Sigmoid colon (tissue), 7 donors: ENCODE measurements around the gene MRPS35. TPM values are rescaled to one million over a fixed set of nuclear protein-coding genes. Genes with fewer than 3 reads are reported as not detected.

ENCODE experiments used
- DNase-seq: peaks from one replicate; pipeline ENCODE4 v3.0.0-alpha.2; 2019
- H3K27ac ChIP-seq, 4 donors: fragments of 200-600 bp; sonication (generic); one replicate each; pipeline ENCODE4 v1.5.1; 2016 to 2019; ENCODE audit warnings: mild to moderate bottlenecking in 1 of 4
- H3K27me3 ChIP-seq, 3 donors: fragments of 200-600 bp; sonication (generic); one replicate each; pipeline ENCODE4 v1.5.1; 2019; ENCODE audit warnings: mild to moderate bottlenecking in 1 of 3
- H3K36me3 ChIP-seq, 4 donors: fragments of 200-600 bp; sonication (generic); one replicate each; pipeline ENCODE4 v1.5.1; 2016 to 2019
- H3K4me1 ChIP-seq, 4 donors: fragments of 200-600 bp; sonication (generic); one replicate each; pipeline ENCODE4 v1.5.1; 2017 to 2019
- H3K4me3 ChIP-seq, 4 donors: fragments of 200-600 bp; sonication (generic); one replicate each; pipeline ENCODE4 v1.5.1; 2017 to 2019; ENCODE audit warnings: mild to moderate bottlenecking in 2 of 4, moderate library complexity in 1 of 4
- H3K9me3 ChIP-seq, 4 donors: fragments of 200-600 bp in 3 of 4; sonication (generic) in 3 of 4; one replicate each; pipeline versions ENCODE4 v1.5.1 to v1.6.1; 2013 to 2019
- CTCF ChIP-seq, 4 experiments: fragments of 450-650 bp in 3 of 4; fragments of 200-600 bp in 1 of 4; IDR thresholded peaks; one replicate each; pipeline ENCODE4 v1.5.1; 2016 to 2019; ENCODE audit warnings: antibody characterized with exemption in 4 of 4, mild to moderate bottlenecking in 3 of 4, moderate library complexity in 2 of 4
- EP300 ChIP-seq, 4 donors: sonication (generic); formaldehyde crosslinking; IDR thresholded peaks; one replicate each; pipeline ENCODE4 v1.6.1; 2017; ENCODE audit warnings: antibody characterized with exemption in 4 of 4
- POLR2A ChIP-seq, 2 donors: fragments of 450-650 bp; IDR thresholded peaks; one replicate each; pipeline ENCODE4 v1.6.1; 2016; ENCODE audit warnings: antibody characterized with exemption in 2 of 2, mild to moderate bottlenecking in 2 of 2, moderate library complexity in 2 of 2
- POLR2AphosphoS5 ChIP-seq, 4 donors: sonication (generic); formaldehyde crosslinking; IDR thresholded peaks; one replicate each; pipeline ENCODE4 v1.6.1; 2017; ENCODE audit warnings: antibody characterized with exemption in 4 of 4
- WGBS, 2 donors: extraction: QIAGEN DNeasy Blood & Tissue Kit; methylation state at CpG; one replicate each; pipeline ENCODE4 v1.1.7; 2013; 5-methylcytosine and 5-hydroxymethylcytosine counted together
- intact Hi-C: fragments of 100-400 bp; cut with DNase I; formaldehyde crosslinking; loops from one replicate; pipeline ENCODE4 v1.15.1; 2023
- polyA plus RNA-seq, 3 donors: library from polyadenylated mRNA; stranded (reverse); fragments of 200-250 nt; gene quantifications; one replicate each; pipeline ENCODE4 v1.2.3, GENCODE V29; 2013
- total RNA-seq, 4 donors: library from RNA; depleted of rRNA; stranded (reverse); fragments of >200 nt; gene quantifications; one replicate each; pipeline ENCODE4 v1.1.0, GENCODE V29; 2016
- donor health status: healthy with polysubstance abuse.
- donor health status: Bipolar disorder and iron deficiency.
- donor health status: healthy.

MRPS35 gene
- total and polyA plus RNA-seq, 7 donors: 34.3 to 98.3 (median 53.5) TPM

- H3K9me3 ChIP-seq: no peaks in the 10 kb centered on the region
- H3K36me3 ChIP-seq: peaks cover 11 to 90% (median 20%) of the 10 kb centered on the region in 4 donors
- H3K27ac ChIP-seq: no peak overlapping the region
- no peaks in the 10 kb centered on the region for H3K27me3 ChIP-seq
- WGBS, 2 donors: 90 to 93% methylated on average over 2 of the region's 2 CpGs
- TF ChIP-seq CTCF (IDR thresholded peaks at IDR 0.05) (no peak), POLR2A (IDR thresholded peaks at IDR 0.05) (no peak), EP300 (IDR thresholded peaks at IDR 0.05) (no peak), POLR2AphosphoS5 (IDR thresholded peaks at IDR 0.05) (no peak)
- no peaks in the 10 kb centered on the region for H3K4me1 ChIP-seq
- intact Hi-C loops: no loop called here
- DNase-seq: no peak
- no peak overlapping the region for H3K4me3 ChIP-seq
These were observed 28.1 kb upstream of the MRPS35 start for GRCh38 chr12:27682534-27682933.

- no peaks in the 10 kb centered on the region for H3K4me1 ChIP-seq
- TF ChIP-seq POLR2AphosphoS5 (IDR thresholded peaks at IDR 0.05) (no peak), CTCF (IDR thresholded peaks at IDR 0.05) (no peak), EP300 (IDR thresholded peaks at IDR 0.05) (no peak), POLR2A (IDR thresholded peaks at IDR 0.05) (no peak)
- H3K27me3 ChIP-seq: no peaks in the 10 kb centered on the region
- no peak overlapping the region for H3K27ac ChIP-seq
- no peak overlapping the region for H3K4me3 ChIP-seq
- intact Hi-C loops: no loop called here
- H3K9me3 ChIP-seq: no peaks in the 10 kb centered on the region
- 19 to 67% methylated on average over 2 of the region's 2 CpGs for WGBS, 2 donors
- DNase-seq: no peak
- H3K36me3 ChIP-seq: peaks cover 19 to 97% (median 27%) of the 10 kb centered on the region in 4 donors
These were observed 25.4 kb upstream of the MRPS35 start for GRCh38 chr12:27685274-27685673.

- Histone ChIP-seq H3K27ac (no peak overlapping the region), H3K27me3 (no peaks in the 10 kb centered on the region), H3K36me3 (peaks cover 15 to 97% (median 24%) of the 10 kb centered on the region in 4 donors), H3K9me3 (no peaks in the 10 kb centered on the region), H3K4me3 (no peak overlapping the region), H3K4me1 (no peaks in the 10 kb centered on the region)
- DNase-seq: no peak
- TF ChIP-seq POLR2AphosphoS5 (IDR thresholded peaks at IDR 0.05) (no peak), CTCF (IDR thresholded peaks at IDR 0.05) (no peak), POLR2A (IDR thresholded peaks at IDR 0.05) (no peak), EP300 (IDR thresholded peaks at IDR 0.05) (no peak)
- intact Hi-C loops: no loop called here
These were observed 24.5 kb upstream of the MRPS35 start for GRCh38 chr12:27686147-27686546.

- H3K27ac ChIP-seq: no peak overlapping the region
- intact Hi-C loops: no loop called here
- no peak overlapping the region for H3K4me3 ChIP-seq
- H3K36me3 ChIP-seq: peaks cover 17 to 97% (median 34%) of the 10 kb centered on the region in 4 donors
- no peaks in the 10 kb centered on the region for H3K27me3 ChIP-seq
- TF ChIP-seq POLR2A (IDR thresholded peaks at IDR 0.05) (no peak), POLR2AphosphoS5 (IDR thresholded peaks at IDR 0.05) (no peak), CTCF (IDR thresholded peaks at IDR 0.05) (no peak), EP300 (IDR thresholded peaks at IDR 0.05) (no peak)
- 26 to 71% methylated on average over 3 of the region's 3 CpGs for WGBS, 2 donors
- no peaks in the 10 kb centered on the region for H3K9me3 ChIP-seq
- H3K4me1 ChIP-seq: no peaks in the 10 kb centered on the region
- DNase-seq: no peak
These were observed 22.0 kb upstream of the MRPS35 start for GRCh38 chr12:27688671-27689070.

- H3K27ac ChIP-seq: no peak overlapping the region
- H3K27me3 ChIP-seq: no peaks in the 10 kb centered on the region
- intact Hi-C loops: no loop called here
- no peaks in the 10 kb centered on the region for H3K9me3 ChIP-seq
- 93 to 95% methylated on average over 13 of the region's 13 CpGs for WGBS, 2 donors
- DNase-seq: no peak
- no peak for TF ChIP-seq POLR2AphosphoS5 (IDR thresholded peaks at IDR 0.05)
- no peak for TF ChIP-seq CTCF (IDR thresholded peaks at IDR 0.05)
- no peak for TF ChIP-seq EP300 (IDR thresholded peaks at IDR 0.05)
- no peak for TF ChIP-seq POLR2A (IDR thresholded peaks at IDR 0.05)
- no peak overlapping the region for H3K4me3 ChIP-seq
- no peaks in the 10 kb centered on the region for H3K4me1 ChIP-seq
- peaks cover 17 to 98% (median 38%) of the 10 kb centered on the region in 4 donors for H3K36me3 ChIP-seq
These were observed 21.0 kb upstream of the MRPS35 start for GRCh38 chr12:27689558-27690180.
